NCI-H146 treated with DMSO at 0.1 percent for 48 hours (cell line): ENCODE results near the gene CACNA2D3.
"Not testable (repeated sequence)": the region's sequence is repeated elsewhere in the genome, so short reads cannot be mapped to it uniquely, and the experiment has no call there.

Source experiments
- DNase-seq: peaks from one replicate; lab custom pipeline; 2025; ENCODE audit not compliant: unreplicated experiment; lab: John Stamatoyannopoulos, UW

CACNA2D3 gene

GRCh38 chr3:54970895-54971294 lies 848.5 kb downstream of the CACNA2D3 start:
- no peak for DNase-seq

GRCh38 chr3:54977439-54977838 lies 855.1 kb downstream of the CACNA2D3 start:
- DNase-seq, result no peak

DNA sequence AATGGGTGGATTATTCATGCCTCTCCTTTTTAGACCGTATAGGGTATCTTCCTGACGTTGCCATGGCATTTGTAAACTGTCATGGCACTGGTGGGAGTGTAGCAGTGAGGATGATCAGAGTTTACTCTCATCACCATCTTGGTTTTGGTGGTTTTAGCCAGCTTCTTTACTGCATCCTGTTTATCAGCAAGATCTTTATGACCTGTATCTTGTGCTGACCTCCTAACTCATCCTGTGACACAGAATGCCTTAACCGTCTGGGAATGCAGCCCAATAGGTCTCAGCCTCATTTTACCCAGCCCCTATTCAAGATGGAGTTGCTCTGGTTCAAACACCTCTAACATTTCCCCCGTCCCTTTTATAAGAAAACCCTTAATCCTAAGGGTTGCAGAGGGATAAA lies 855.6 kb downstream of the CACNA2D3 start:
- DNase-seq, result not testable (repeated sequence)

GRCh38 chr3:54982807-54983206 lies 860.5 kb downstream of the CACNA2D3 start:
- DNase-seq, result no peak

DNA sequence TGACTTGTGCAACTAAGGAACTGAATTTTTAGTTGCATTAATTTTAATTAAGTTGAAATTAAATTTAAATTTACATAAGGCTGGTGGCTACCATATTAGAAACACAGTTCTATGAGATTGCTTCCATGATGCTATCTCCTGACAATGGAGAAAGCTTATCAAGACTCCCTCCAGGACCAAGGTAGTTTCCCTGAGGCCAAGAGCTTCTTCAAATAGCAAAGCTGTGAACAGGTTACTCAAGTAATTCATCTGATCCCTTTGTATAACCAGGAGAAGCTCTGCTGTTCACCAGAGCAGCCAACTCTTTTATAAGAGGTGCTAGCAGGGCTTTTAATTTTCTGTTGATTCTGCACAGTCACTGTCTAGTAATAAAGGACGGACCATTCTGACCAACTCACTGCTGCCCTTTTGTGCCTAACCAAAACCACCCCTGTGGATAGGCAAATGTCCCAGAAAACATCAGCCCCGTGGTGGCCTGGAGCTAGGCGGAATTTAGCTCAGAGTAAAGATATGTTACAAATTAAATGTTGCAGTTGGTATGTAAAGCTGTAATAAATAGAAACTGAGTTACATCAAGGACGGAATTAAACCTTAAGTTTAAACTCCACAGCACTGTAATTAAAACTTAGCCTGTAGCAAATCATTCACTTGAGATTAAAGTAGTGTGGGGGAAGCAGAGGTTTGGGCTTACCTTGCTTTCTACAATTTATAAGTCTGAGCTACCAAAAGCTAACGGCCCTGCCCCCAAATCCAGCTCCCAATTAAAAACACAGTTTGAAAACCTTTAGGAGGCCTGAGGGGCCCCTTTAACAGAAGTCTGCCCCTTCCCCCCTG lies 861.1 kb downstream of the CACNA2D3 start:
- no peak for DNase-seq

- no peak for DNase-seq
These were observed 863.5 kb downstream of the CACNA2D3 start for GRCh38 chr3:54985856-54986255.

DNA sequence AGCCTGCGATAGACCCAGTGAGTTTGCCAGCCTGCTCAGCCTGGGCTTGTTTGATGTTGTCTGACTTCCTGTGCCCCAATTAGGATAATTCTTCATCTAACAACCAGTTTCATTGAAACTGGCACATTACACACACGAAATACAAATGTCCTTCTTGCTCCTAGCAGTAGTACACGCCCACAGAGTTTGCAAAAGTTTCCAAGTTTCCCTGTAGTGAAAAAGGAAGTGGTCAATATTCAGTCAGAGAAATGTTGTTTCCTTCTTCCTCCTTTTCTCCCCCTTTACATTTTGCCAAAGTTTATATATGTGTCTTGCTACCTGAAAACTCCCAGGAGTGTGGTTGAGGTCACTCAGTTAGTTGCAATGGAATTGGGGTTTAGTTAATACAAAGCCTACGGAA lies 863.9 kb downstream of the CACNA2D3 start:
- no peak for DNase-seq

DNA sequence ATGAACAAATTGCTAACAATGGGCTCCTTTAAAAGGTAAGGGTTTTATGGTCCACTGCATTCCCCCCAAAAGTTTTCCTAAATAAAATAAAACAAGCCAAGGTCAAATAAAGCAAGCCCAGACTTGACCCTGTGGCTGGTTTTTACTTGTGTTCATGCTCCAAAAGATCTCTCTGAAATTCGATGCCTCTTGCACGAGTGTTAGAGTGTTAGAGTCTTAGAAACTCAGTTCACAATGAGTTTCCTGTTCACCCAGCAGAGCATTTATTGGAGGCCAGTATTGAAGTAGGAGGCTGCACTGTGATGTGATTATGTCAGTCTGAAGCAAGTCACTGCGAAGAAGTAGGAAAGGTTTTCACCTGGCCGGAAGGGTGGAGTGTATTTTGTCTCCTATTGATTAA lies 865.4 kb downstream of the CACNA2D3 start:
- no peak for DNase-seq

DNA sequence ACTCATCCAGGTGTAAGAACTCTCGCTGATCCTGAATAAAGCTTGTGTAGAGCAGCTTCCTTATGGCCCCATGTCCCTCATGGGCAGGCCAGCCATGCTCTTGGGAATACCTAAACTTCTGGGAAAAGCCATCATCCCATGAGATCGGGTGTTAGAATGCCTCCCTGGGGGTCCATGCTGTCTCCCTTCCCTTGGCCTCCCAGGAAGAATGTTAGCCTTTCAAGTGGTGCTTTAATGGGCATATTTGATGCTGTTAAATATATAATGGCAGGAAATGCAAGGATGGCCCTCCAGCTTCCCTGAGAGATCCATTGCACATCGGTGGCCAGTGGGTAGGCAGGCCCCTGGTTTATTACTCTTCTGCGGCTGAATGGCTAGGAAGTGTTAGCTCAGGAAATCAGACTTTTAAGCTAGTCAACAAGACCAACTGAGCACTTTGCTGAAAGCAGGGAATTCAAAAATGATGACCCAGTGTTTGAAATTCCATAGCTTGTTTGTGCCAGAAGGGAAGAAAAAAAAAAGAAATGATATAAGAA lies 866.0 kb downstream of the CACNA2D3 start:
- DNase-seq, result no peak

- DNase-seq, result no peak
These were observed 866.7 kb downstream of the CACNA2D3 start for GRCh38 chr3:54988838-54989630.

- no peak for DNase-seq
These were observed 871.8 kb downstream of the CACNA2D3 start for GRCh38 chr3:54994111-54994513.

DNA sequence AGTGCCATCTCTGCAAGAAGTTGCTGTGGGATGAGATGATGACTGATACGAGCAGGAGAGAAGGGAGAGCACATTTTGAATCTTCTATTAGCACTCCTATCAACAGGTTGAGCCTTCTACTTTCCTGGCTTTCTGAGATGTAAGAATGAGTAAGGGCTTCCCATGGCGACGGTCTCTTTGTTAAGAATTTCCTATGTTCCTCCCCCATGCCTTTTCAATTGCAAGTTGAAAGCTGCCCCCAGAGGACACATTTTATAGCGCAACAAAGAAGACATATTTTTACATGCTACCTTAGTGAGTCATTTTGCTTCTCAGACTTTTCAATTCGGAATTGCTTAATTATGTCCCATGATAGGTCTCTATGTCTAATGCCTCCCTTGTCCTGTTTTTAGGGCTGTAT lies 876.8 kb downstream of the CACNA2D3 start:
- DNase-seq, result no peak

DNA sequence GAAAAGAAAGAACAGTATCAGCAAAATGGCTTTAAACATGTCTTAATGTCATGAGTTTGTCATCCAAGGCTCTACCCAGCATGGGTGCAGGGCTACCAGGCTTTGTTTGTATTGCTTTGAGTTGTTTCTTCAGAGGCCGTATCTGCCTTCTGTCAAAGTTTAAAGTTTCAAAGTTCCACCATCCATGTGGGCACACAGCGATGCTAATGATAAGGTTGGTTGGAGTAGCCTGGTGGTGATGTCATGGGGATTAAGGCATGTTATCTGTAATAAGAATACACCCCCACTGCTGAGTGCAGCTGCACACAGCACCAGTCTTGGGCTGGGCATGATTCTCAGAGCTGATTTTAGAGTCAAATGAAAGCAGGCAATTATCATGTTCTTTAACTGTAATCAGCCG lies 877.5 kb downstream of the CACNA2D3 start:
- peak; percentile 20 for DNase-seq

DNA sequence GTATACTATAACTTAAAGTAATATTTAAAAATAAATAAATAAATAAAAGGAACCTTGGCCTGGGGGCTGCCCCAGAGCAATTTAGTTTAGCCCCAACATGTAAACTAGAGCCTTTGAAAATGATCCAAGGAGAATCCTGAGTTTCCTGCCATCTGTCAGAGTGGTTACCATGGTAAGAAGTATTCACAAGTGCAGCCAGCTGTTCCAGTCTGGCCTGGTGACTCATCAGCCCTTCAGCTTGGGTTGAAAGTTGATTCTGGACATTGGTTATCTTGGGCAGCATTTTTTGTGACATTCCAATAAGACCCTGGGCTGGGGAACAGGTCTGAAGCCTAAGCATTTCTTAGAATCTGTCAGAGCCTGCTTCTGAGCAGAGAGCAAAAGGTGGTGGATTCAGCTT lies 878.2 kb downstream of the CACNA2D3 start:
- DNase-seq, result peak; percentile 8

GRCh38 chr3:55000953-55001352 lies 878.6 kb downstream of the CACNA2D3 start:
- no peak for DNase-seq

GRCh38 chr3:55002416-55002930 lies 880.1 kb downstream of the CACNA2D3 start:
- no peak for DNase-seq

DNA sequence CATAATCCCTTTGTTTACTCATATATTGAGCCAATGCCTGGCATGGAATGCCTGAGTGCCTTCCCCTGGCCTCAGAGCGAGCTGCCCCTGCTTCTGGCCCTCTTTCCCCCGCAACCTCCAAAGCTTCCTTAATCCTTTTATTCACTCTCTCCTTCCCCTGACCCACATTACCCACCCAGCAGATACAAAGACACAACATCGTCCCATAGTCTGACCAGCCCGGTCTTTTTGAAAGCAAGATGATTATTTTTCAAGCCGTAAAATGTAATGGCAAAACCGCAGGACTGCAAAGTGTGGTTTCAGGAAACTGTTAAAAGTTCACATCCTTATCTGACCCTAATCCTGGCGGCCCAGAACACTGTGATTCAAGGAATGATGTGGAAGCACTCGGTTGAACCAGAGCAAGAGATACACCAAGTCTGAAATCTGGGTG lies 883.9 kb downstream of the CACNA2D3 start:
- no peak for DNase-seq

DNA sequence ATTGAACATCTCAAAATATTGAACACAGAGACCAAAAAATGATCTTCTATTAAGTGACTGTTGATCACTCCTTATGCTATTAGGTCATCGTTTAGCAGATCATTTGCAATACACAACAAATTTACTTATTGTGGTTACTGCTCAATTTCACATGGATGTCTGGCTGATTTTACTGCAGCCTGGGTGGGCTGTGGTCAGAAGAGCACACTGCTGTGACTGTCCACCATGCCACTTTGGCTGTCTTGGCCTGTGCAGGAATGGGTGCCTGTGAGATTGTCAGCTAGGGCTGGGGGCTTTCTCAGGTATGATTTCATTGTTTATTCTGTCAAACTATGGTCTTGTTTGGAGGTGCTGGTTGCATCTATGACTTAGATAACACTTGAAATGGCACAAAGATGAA lies 885.6 kb downstream of the CACNA2D3 start:
- DNase-seq, result no peak

DNA sequence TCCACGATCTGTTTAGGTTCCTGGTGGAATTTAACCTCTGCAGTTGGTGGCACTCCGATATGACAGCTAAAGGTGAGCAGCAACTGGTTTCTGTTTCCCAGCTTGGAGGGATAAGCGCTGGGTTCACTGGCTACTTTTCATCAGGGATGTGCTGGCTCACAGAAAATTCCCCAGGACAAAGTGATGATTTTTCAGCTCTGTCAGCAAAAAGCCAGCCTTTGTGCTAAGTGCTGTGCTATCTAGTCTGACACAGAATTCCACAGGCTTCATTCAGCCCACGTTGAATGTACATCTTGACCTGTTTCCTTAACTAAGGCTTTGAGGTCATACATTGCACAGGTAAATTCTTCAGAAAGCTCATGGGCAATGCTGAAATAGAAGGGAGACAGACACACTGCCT lies 887.0 kb downstream of the CACNA2D3 start:
- DNase-seq, result no peak

GRCh38 chr3:55012091-55012490 lies 889.7 kb downstream of the CACNA2D3 start:
- no peak for DNase-seq

- peak; percentile 27 for DNase-seq
These were observed 891.0 kb downstream of the CACNA2D3 start for GRCh38 chr3:55013145-55013925.
